ENCODE measurements around the gene CDH9.

Gene CDH9

DNA sequence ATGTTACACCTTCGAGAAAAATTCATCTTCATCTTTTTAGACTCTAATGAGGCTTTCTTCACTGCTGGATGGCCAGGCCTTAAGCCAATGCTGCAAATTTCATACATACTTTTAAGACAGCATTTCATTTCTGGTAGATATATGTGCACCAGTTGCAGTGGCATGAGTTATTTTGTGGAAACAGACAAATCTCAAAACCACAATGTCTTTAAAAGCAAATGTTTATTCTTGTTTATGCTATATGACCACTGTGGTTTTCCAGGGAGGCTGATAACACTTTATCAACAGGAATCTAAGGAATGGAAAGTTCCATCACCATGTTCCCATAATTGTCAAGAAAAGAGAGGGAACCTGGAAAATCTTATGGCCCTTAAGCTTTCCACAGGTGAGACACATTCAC, 27.7 kb downstream of the CDH9 start:
- no peak overlapping the region for H2AK5ac ChIP-seq (ENCODE audit: low read length)
- no peaks in the 10 kb centered on the region for H3K79me2 ChIP-seq (ENCODE audit: control insufficient read depth, insufficient read depth, low read length, poor library complexity)
- no peak overlapping the region for H3K23ac ChIP-seq (ENCODE audit: low read length)
- H3K9ac ChIP-seq (ENCODE audit: low read length) = no peak overlapping the region
- no peak overlapping the region for H3K4me2 ChIP-seq (ENCODE audit: low read length)
- no peak for DNase-seq
- no peak overlapping the region for H2BK12ac ChIP-seq (ENCODE audit: low read length)
- no peak overlapping the region for H3K14ac ChIP-seq (ENCODE audit: low read length)
- no peak overlapping the region for H4K8ac ChIP-seq (ENCODE audit: low read depth, low read length)
- no peaks in the 10 kb centered on the region for H3K79me1 ChIP-seq (ENCODE audit: low read length)
- H3K9me3 ChIP-seq (ENCODE audit: insufficient read depth, low read depth, low read length) = no peaks in the 10 kb centered on the region
- no peak overlapping the region for H2BK5ac ChIP-seq (ENCODE audit: low read depth, low read length, poor library complexity)
- H4K91ac ChIP-seq (ENCODE audit: low read depth, low read length) = no peak overlapping the region
- H2AFZ ChIP-seq (ENCODE audit: insufficient read depth, low read length, poor library complexity) = no peak overlapping the region
- no peak overlapping the region for H3K18ac ChIP-seq (ENCODE audit: low read length)
- H3K27ac ChIP-seq (ENCODE audit: low read depth, low read length) = no peak overlapping the region
- H3K4me1 ChIP-seq (ENCODE audit: control insufficient read depth in 1 of 2, insufficient read depth in 2 of 2, low read length in 2 of 2) = no peaks in the 10 kb centered on the region
- no peak overlapping the region for H2BK120ac ChIP-seq (ENCODE audit: insufficient read depth, low read length, poor library complexity)
- no peak overlapping the region for H3K4ac ChIP-seq (ENCODE audit: low read depth, low read length)
- H4K12ac ChIP-seq (ENCODE audit: low read depth, low read length) = no peak overlapping the region
- no CpG with 5 or more reads among the region's 1 CpG for WGBS (ENCODE audit: extremely low coverage, insufficient coverage, insufficient read length)
- no peak overlapping the region for H3K4me3 ChIP-seq (ENCODE audit: low read depth, low read length)
- H3K27me3 ChIP-seq (ENCODE audit: insufficient read depth, low read length) = no peaks in the 10 kb centered on the region
- H3K36me3 ChIP-seq (ENCODE audit: control insufficient read depth in 1 of 2, insufficient read depth in 2 of 2, low read length in 2 of 2) = no peaks in the 10 kb centered on the region

DNA sequence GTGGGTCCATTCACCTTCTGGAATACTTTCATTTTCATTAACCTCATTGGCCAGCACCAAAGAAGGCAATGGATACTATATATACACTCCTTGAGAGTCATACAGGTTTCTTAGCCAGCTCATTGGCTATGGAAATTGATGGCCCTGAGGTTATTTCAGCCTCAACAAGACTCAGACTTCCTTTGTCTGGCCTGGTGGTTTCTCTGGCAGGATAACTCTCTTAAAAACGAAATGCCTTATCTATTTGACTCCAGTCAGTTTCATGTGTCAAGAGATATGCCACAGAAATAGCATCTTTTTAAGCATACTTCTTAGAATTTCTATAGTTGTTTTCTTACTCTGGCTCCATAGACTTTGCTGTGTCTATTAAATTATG, 28.9 kb downstream of the CDH9 start:
- Histone ChIP-seq H3K18ac (ENCODE audit: low read length) (no peak overlapping the region), H2AFZ (ENCODE audit: insufficient read depth, low read length, poor library complexity) (no peak overlapping the region), H2BK120ac (ENCODE audit: insufficient read depth, low read length, poor library complexity) (no peak overlapping the region), H3K27ac (ENCODE audit: low read depth, low read length) (no peak overlapping the region), H3K9me3 (ENCODE audit: insufficient read depth, low read depth, low read length) (no peaks in the 10 kb centered on the region), H3K4ac (ENCODE audit: low read depth, low read length) (no peak overlapping the region), H2BK5ac (ENCODE audit: low read depth, low read length, poor library complexity) (no peak overlapping the region), H3K4me2 (ENCODE audit: low read length) (no peak overlapping the region), H3K9ac (ENCODE audit: low read length) (no peak overlapping the region), H4K12ac (ENCODE audit: low read depth, low read length) (no peak overlapping the region), H3K4me1 (ENCODE audit: control insufficient read depth in 1 of 2, insufficient read depth in 2 of 2, low read length in 2 of 2) (no peaks in the 10 kb centered on the region), H3K36me3 (ENCODE audit: control insufficient read depth in 1 of 2, insufficient read depth in 2 of 2, low read length in 2 of 2) (no peaks in the 10 kb centered on the region), H2AK5ac (ENCODE audit: low read length) (no peak overlapping the region), H3K27me3 (ENCODE audit: insufficient read depth, low read length) (no peaks in the 10 kb centered on the region), H3K23ac (ENCODE audit: low read length) (no peak overlapping the region), H3K79me1 (ENCODE audit: low read length) (no peaks in the 10 kb centered on the region), H3K14ac (ENCODE audit: low read length) (no peak overlapping the region), H4K8ac (ENCODE audit: low read depth, low read length) (no peak overlapping the region), H4K91ac (ENCODE audit: low read depth, low read length) (no peak overlapping the region), H3K4me3 (ENCODE audit: low read depth, low read length) (no peak overlapping the region), H2BK12ac (ENCODE audit: low read length) (no peak overlapping the region), H3K79me2 (ENCODE audit: control insufficient read depth, insufficient read depth, low read length, poor library complexity) (no peaks in the 10 kb centered on the region)
- WGBS (ENCODE audit: extremely low coverage, insufficient coverage, insufficient read length) = no CpG with 5 or more reads among the region's 1 CpG
- no peak for DNase-seq

DNA sequence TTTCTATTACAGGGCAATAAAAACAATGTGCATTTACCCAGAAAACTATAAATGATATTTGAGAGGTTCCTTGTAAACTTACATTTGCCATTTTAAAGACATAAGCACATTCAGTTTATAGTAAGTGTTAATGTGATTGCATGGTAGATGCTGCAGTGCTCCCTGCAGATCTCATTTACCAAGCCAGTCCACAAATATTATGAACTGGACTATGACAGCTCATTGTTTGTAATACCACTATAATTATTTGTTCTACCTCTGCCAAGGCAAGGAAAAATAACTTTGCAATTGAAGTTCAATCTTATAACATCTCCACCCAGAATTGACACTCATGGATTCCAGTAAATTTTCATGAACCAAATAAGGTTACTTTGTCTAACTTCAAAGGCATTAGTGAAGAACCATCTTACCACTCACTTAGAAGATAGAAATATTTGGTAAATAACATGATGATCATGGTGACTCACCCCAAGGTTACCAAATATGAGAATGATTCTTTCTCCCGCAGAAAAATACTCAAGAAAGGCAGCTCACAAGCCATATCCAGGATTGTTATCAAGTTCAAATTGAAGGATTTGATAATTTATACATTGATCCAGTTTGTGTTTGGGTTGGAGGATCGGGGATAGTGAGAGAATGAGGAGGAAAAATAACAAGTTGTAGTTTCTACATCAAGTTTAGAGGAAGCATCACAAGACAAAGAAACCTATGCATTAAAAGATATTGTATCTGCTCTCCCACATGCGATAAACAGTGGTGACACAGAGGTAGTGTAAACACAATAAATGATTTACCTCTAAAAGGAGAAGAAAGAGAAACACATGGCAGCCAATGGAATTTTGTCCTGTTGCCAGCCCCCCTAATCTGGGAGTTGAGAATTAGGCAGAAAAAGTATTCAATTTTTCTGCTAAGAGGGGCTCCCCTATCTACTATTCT, 29.5 kb downstream of the CDH9 start:
- Histone ChIP-seq H3K18ac (ENCODE audit: low read length) (no peak overlapping the region), H3K4me3 (ENCODE audit: low read depth, low read length) (no peak overlapping the region)
- whole genome bisulfite sequencing (ENCODE audit: extremely low coverage, insufficient coverage, insufficient read length) = 100% methylated on average over 1 of the region's 3 CpGs

DNA sequence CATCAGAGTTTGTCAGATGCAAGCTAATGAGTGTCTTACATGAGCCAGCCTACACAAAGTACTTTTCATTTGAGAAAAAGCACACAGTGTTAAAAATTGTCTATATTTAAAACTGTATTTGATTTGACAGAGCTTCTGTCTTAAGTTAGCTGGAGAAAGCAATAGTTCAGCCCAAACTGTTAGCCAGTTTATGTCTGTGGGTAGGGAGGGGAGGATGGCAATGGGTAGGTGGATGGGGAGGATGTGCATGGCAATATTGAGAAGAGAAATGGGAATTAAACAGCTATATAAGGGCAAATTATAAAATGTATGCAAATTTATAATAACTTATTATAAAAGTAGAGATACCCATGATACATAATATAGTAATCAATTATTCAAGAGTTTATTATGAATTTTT, 31.3 kb downstream of the CDH9 start:
- Histone ChIP-seq H3K18ac (ENCODE audit: low read length) (no peak overlapping the region), H3K14ac (ENCODE audit: low read length) (no peak overlapping the region), H3K4me3 (ENCODE audit: low read depth, low read length) (no peak overlapping the region), H4K12ac (ENCODE audit: low read depth, low read length) (no peak overlapping the region), H3K4me2 (ENCODE audit: low read length) (no peak overlapping the region), H3K4me1 (ENCODE audit: control insufficient read depth in 1 of 2, insufficient read depth in 2 of 2, low read length in 2 of 2) (no peaks in the 10 kb centered on the region), H4K91ac (ENCODE audit: low read depth, low read length) (no peak overlapping the region), H2BK12ac (ENCODE audit: low read length) (no peak overlapping the region), H3K79me1 (ENCODE audit: low read length) (no peaks in the 10 kb centered on the region), H2AK5ac (ENCODE audit: low read length) (no peak overlapping the region), H3K36me3 (ENCODE audit: control insufficient read depth in 1 of 2, insufficient read depth in 2 of 2, low read length in 2 of 2) (no peaks in the 10 kb centered on the region), H3K79me2 (ENCODE audit: control insufficient read depth, insufficient read depth, low read length, poor library complexity) (no peaks in the 10 kb centered on the region), H2BK5ac (ENCODE audit: low read depth, low read length, poor library complexity) (no peak overlapping the region), H3K27ac (ENCODE audit: low read depth, low read length) (no peak overlapping the region), H3K9me3 (ENCODE audit: insufficient read depth, low read depth, low read length) (no peaks in the 10 kb centered on the region), H4K8ac (ENCODE audit: low read depth, low read length) (no peak overlapping the region), H2AFZ (ENCODE audit: insufficient read depth, low read length, poor library complexity) (no peak overlapping the region), H2BK120ac (ENCODE audit: insufficient read depth, low read length, poor library complexity) (no peak overlapping the region), H3K9ac (ENCODE audit: low read length) (no peak overlapping the region), H3K4ac (ENCODE audit: low read depth, low read length) (no peak overlapping the region), H3K27me3 (ENCODE audit: insufficient read depth, low read length) (no peaks in the 10 kb centered on the region), H3K23ac (ENCODE audit: low read length) (no peak overlapping the region)
- DNase-seq = no peak

More for the DNA sequence above, 29.5 kb downstream of the CDH9 start:
- Histone ChIP-seq H2AK5ac (ENCODE audit: low read length) (no peak overlapping the region), H3K4me1 (ENCODE audit: control insufficient read depth in 1 of 2, insufficient read depth in 2 of 2, low read length in 2 of 2) (no peaks in the 10 kb centered on the region), H3K27ac (ENCODE audit: low read depth, low read length) (no peak overlapping the region), H4K91ac (ENCODE audit: low read depth, low read length) (no peak overlapping the region), H3K79me2 (ENCODE audit: control insufficient read depth, insufficient read depth, low read length, poor library complexity) (no peaks in the 10 kb centered on the region), H4K8ac (ENCODE audit: low read depth, low read length) (no peak overlapping the region), H3K79me1 (ENCODE audit: low read length) (no peaks in the 10 kb centered on the region), H2BK5ac (ENCODE audit: low read depth, low read length, poor library complexity) (no peak overlapping the region), H3K4ac (ENCODE audit: low read depth, low read length) (no peak overlapping the region), H3K4me2 (ENCODE audit: low read length) (no peak overlapping the region), H3K27me3 (ENCODE audit: insufficient read depth, low read length) (no peaks in the 10 kb centered on the region), H3K36me3 (ENCODE audit: control insufficient read depth in 1 of 2, insufficient read depth in 2 of 2, low read length in 2 of 2) (no peaks in the 10 kb centered on the region), H4K12ac (ENCODE audit: low read depth, low read length) (no peak overlapping the region), H3K9ac (ENCODE audit: low read length) (no peak overlapping the region), H2BK120ac (ENCODE audit: insufficient read depth, low read length, poor library complexity) (no peak overlapping the region), H3K9me3 (ENCODE audit: insufficient read depth, low read depth, low read length) (no peaks in the 10 kb centered on the region), H2BK12ac (ENCODE audit: low read length) (no peak overlapping the region), H2AFZ (ENCODE audit: insufficient read depth, low read length, poor library complexity) (no peak overlapping the region), H3K14ac (ENCODE audit: low read length) (no peak overlapping the region), H3K23ac (ENCODE audit: low read length) (no peak overlapping the region)
- no peak for DNase-seq

All from trophoblast cell (in vitro differentiated cells and primary cell).